Endothelial cell of umbilical vein (primary cell): ENCODE data around the gene C3orf49. TPM values are rescaled to one million over a fixed set of nuclear protein-coding genes. Genes with fewer than 3 reads are reported as not detected.

Experiments used
- BruUV-seq: library from RNA; stranded (reverse); fragments of 400-500 nt; replicated peaks from 2 replicates; lab custom pipeline; 2021; lab: Mats Ljungman, UMichigan
- CTCF ChIA-PET: fragments of 300-600, 350-600 bp; sonication (Branson Sonifier 250); formaldehyde crosslinking; loops from one replicate; lab custom pipeline; 2021; ENCODE audit warnings: antibody characterized with exemption, inconsistent platforms; lab: Charles Lee
- POLR2A ChIA-PET: fragments of 300-600, 350-600 bp; sonication (Branson Sonifier 250); formaldehyde crosslinking; loops from one replicate; lab custom pipeline; 2021; ENCODE audit warnings: antibody characterized with exemption, inconsistent platforms; lab: Charles Lee
- DNase-seq: peaks from one replicate; pipeline ENCODE4 v3.0.0-alpha.2; 2011; ENCODE audit warnings: low read depth, low spot score
- FAIRE-seq: peaks from 2 replicates; lab custom pipeline; 2011; peaks lifted over from hg19 to GRCh38; lab: Jason Lieb, UNC
- H2AFZ ChIP-seq: 2 replicates; pipeline ENCODE4 v1.6.0; 2012; ENCODE audit warnings: low read depth, low read length, control low read depth, inconsistent platforms
- H3K27ac ChIP-seq: 2 replicates; pipeline ENCODE4 v1.5.1; 2011; ENCODE audit warnings: low read depth, mild to moderate bottlenecking, control low read depth, low read length, moderate library complexity; ENCODE audit not compliant: insufficient read depth
- H3K27me3 ChIP-seq, 2 experiments: 2 replicates each; pipeline versions ENCODE4 v1.6.0 to v1.6.1; 2011; ENCODE audit warnings: low read length in 2 of 2, mixed read lengths in 1 of 2; ENCODE audit not compliant: control insufficient read depth in 2 of 2, insufficient read depth in 2 of 2
- H3K36me3 ChIP-seq, 2 experiments: 2 replicates in 1 of 2; 3 replicates in 1 of 2; pipeline ENCODE4 v1.5.1; 2011; ENCODE audit warnings: low read length in 2 of 2, mild to moderate bottlenecking in 1 of 2, moderate library complexity in 1 of 2; ENCODE audit not compliant: control insufficient read depth in 2 of 2, insufficient read depth in 2 of 2; ENCODE audit errors: extremely low read depth in 1 of 2
- H3K4me1 ChIP-seq: 3 replicates; pipeline ENCODE4 v1.5.1; 2011; ENCODE audit warnings: mild to moderate bottlenecking, low read length; ENCODE audit not compliant: control insufficient read depth, insufficient read depth; ENCODE audit errors: extremely low read depth
- H3K4me2 ChIP-seq: 2 replicates; pipeline ENCODE4 v1.6.1; 2011; ENCODE audit warnings: low read length, control low read depth, mixed read lengths; ENCODE audit not compliant: insufficient read depth
- H3K4me3 ChIP-seq, 3 experiments: fragments of 200-600 bp in 1 of 3; sonication (generic), shearing (Covaris generic) in 1 of 3; replicated peaks in 1 of 3; 2 replicates each; pipeline ENCODE4 v1.5.1; 2011 to 2016; ENCODE audit warnings: control low read depth in 3 of 3, low read length in 3 of 3, mild to moderate bottlenecking in 2 of 3, inconsistent platforms in 1 of 3, low read depth in 1 of 3, moderate library complexity in 1 of 3; ENCODE audit not compliant: insufficient read depth in 1 of 3
- H3K79me2 ChIP-seq: 2 replicates; pipeline ENCODE4 v1.6.0; 2012; ENCODE audit warnings: low read length, inconsistent platforms; ENCODE audit not compliant: control insufficient read depth, insufficient read depth
- H3K9ac ChIP-seq: replicated peaks from 2 replicates; pipeline ENCODE3; 2011; ENCODE audit warnings: low read length, control low read depth; ENCODE audit not compliant: insufficient read depth; ENCODE audit errors: extremely low read depth
- H3K9me1 ChIP-seq: replicated peaks from 3 replicates; pipeline ENCODE4 v1.6.0; 2011; ENCODE audit warnings: mild to moderate bottlenecking, low read length; ENCODE audit not compliant: control insufficient read depth, insufficient read depth; ENCODE audit errors: extremely low read depth
- H3K9me3 ChIP-seq: replicated peaks from 2 replicates; pipeline ENCODE4 v1.5.1; 2012; ENCODE audit warnings: low read length, inconsistent platforms; ENCODE audit not compliant: control insufficient read depth, insufficient read depth
- H4K20me1 ChIP-seq: replicated peaks from 2 replicates; pipeline ENCODE3; 2011; ENCODE audit warnings: mild to moderate bottlenecking, low read length; ENCODE audit not compliant: control insufficient read depth, insufficient read depth; ENCODE audit errors: extremely low read depth
- EZH2 ChIP-seq: IDR thresholded peaks from 2 replicates; pipeline ENCODE4 v1.6.1; 2012; ENCODE audit warnings: borderline replicate concordance, low read depth, mild to moderate bottlenecking, moderate library complexity, low read length, inconsistent platforms; ENCODE audit not compliant: severe bottlenecking
- FOS ChIP-seq: IDR thresholded peaks from 2 replicates; pipeline ENCODE4 v1.6.1; 2011; ENCODE audit warnings: mild to moderate bottlenecking, low read length, moderate library complexity, borderline replicate concordance; ENCODE audit not compliant: insufficient read depth
- GATA2 ChIP-seq: IDR thresholded peaks from 2 replicates; pipeline ENCODE4 v1.7.0; 2011; ENCODE audit warnings: low read depth, mild to moderate bottlenecking, moderate library complexity, mixed read lengths, low read length; ENCODE audit not compliant: insufficient read length, insufficient read depth
- JUN ChIP-seq: IDR thresholded peaks from 2 replicates; pipeline ENCODE4 v1.6.1; 2011; ENCODE audit warnings: borderline replicate concordance, low read depth; ENCODE audit not compliant: insufficient read length, insufficient read depth
- MYC ChIP-seq: IDR thresholded peaks from one replicate; pipeline ENCODE4 v1.6.1; 2011; ENCODE audit warnings: mild to moderate bottlenecking, low read depth, low read length
- POLR2A ChIP-seq: IDR thresholded peaks from 2 replicates; pipeline ENCODE4 v1.6.1; 2012; ENCODE audit warnings: low read depth, mild to moderate bottlenecking, control low read depth, low read length
- POLR2AphosphoS5 ChIP-seq: IDR thresholded peaks from 2 replicates; pipeline ENCODE4 v1.6.1; 2012; ENCODE audit warnings: low read depth, mild to moderate bottlenecking, control low read depth, low read length, moderate library complexity; ENCODE audit not compliant: insufficient read depth
- dilution Hi-C: fragments of 300-500 bp; cut with MboI; formaldehyde crosslinking; loops from one replicate; pipeline ENCODE4 v1.15.0; 2019; ENCODE audit warnings: low sequenced_read_pairs; ENCODE audit not compliant: extremely low pct_ligation_motif_present
- intact Hi-C: fragments of 100-400 bp; cut with micrococcal nuclease; formaldehyde crosslinking; loops from one replicate; pipeline ENCODE4 v1.10.0; 2022
- polyA plus RNA-seq, 4 experiments: library from polyadenylated mRNA; depleted of rRNA in 3 of 4; stranded (reverse) in 3 of 4; unstranded in 1 of 4; fragments of >200 nt; gene quantifications; 2 replicates each; pipeline versions ENCODE4 v1.2.1 to v1.2.3, GENCODE V29; 2011 to 2012; ENCODE audit warnings: missing spikeins in 1 of 4
- total RNA-seq: library from RNA; stranded (reverse); gene quantifications from 2 replicates; pipeline ENCODE4 v1.2.3, GENCODE V29; 2021
- TF ChIP-seq, protein P1 (sequence below): IDR thresholded peaks from 2 replicates; pipeline ENCODE4 v1.6.1; 2011; ENCODE audit not compliant: insufficient read depth, insufficient read length
- TF ChIP-seq, protein P2 (sequence below), 2 donors: IDR thresholded peaks; 1 replicate in 1 of 2; 2 replicates in 1 of 2; pipeline ENCODE4 v1.5.1; 2011; ENCODE audit warnings: low read length in 2 of 2, mild to moderate bottlenecking in 2 of 2, moderate library complexity in 2 of 2, control low read depth in 1 of 2, inconsistent platforms in 1 of 2, low read depth in 1 of 2; ENCODE audit not compliant: insufficient read depth in 1 of 2; ENCODE audit errors: extremely low read depth in 1 of 2

Gene C3orf49
- total and polyA plus RNA-seq, 2 donors (not counting 3 experiments of a cell fraction or from before 2014, with no cell fraction given): not detected

DNA sequence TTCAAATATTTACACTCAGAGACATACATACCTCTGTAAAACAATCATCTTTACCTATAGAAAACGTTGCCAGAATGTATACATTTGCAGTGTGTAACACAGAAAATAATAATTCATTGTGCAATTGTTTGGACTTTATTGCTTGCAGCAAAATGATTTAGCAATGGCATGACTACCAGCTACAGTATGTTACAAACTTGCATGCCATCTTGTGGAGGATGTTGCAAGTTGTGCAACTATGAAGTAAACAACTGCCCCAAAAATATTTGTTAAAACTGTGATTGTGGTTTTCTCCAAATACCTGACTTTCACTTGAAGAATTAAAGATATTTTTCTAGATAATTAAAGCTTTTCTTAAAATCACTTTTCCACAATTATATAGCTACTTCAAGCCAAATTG is 27.1 kb upstream of the C3orf49 start:
- H3K4me1 ChIP-seq: no peaks in the 10 kb centered on the region
- BruUV-seq: no TSS peak
- POLR2A ChIA-PET: no interaction called here
- H3K4me2 ChIP-seq: no peak overlapping the region
- intact Hi-C loops: no loop called here
- FAIRE-seq (no peak), DNase-seq (no peak)
- H3K27ac ChIP-seq: no peak overlapping the region
- no peaks in the 10 kb centered on the region for H3K9me3 ChIP-seq
- dilution Hi-C loops: no loop called here
- no peak overlapping the region for H3K9ac ChIP-seq
- H3K4me3 ChIP-seq: no peak overlapping the region
- TF ChIP-seq GATA2: no peak
- TF ChIP-seq EZH2: no peak
- TF ChIP-seq MYC: no peak
- TF ChIP-seq, protein P1, sequence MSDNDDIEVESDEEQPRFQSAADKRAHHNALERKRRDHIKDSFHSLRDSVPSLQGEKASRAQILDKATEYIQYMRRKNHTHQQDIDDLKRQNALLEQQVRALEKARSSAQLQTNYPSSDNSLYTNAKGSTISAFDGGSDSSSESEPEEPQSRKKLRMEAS: no peak
- TF ChIP-seq, protein P2, sequence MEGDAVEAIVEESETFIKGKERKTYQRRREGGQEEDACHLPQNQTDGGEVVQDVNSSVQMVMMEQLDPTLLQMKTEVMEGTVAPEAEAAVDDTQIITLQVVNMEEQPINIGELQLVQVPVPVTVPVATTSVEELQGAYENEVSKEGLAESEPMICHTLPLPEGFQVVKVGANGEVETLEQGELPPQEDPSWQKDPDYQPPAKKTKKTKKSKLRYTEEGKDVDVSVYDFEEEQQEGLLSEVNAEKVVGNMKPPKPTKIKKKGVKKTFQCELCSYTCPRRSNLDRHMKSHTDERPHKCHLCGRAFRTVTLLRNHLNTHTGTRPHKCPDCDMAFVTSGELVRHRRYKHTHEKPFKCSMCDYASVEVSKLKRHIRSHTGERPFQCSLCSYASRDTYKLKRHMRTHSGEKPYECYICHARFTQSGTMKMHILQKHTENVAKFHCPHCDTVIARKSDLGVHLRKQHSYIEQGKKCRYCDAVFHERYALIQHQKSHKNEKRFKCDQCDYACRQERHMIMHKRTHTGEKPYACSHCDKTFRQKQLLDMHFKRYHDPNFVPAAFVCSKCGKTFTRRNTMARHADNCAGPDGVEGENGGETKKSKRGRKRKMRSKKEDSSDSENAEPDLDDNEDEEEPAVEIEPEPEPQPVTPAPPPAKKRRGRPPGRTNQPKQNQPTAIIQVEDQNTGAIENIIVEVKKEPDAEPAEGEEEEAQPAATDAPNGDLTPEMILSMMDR (IDR thresholded peaks at IDR 0.05; ENCODE audit: extremely low read depth in 1 of 2, insufficient read depth in 1 of 2, low read depth in 1 of 2, low read length in 2 of 2): no peak
- no peak for TF ChIP-seq FOS
- no peak for TF ChIP-seq JUN
- no peak for TF ChIP-seq POLR2A
- TF ChIP-seq POLR2AphosphoS5: no peak
- H3K79me2 ChIP-seq: no peaks in the 10 kb centered on the region
- H3K9me1 ChIP-seq: no peaks in the 10 kb centered on the region
- H4K20me1 ChIP-seq: no peaks in the 10 kb centered on the region
- H3K36me3 ChIP-seq: no peaks in the 10 kb centered on the region
- CTCF ChIA-PET: interaction anchor here (1.0 kb wide), 1 partner anchor 442 kb away, joined by 3 read pairs; no protein-coding TSS in a partner anchor
- no peak overlapping the region for H2AFZ ChIP-seq
- no peaks in the 10 kb centered on the region for H3K27me3 ChIP-seq
